AG08396 (cell line): ENCODE data around the gene ECI1.
"Not testable (repeated sequence)": the region's sequence is repeated elsewhere in the genome, so short reads cannot be mapped to it uniquely, and the experiment has no call there.

Experiments used
- DNase-seq: peaks from one replicate; pipeline ENCODE4 v3.0.0; 2012; ENCODE audit warnings: low spot score, mixed read lengths

ECI1 gene

GRCh38 chr16:2252806-2253148, 1.4 kb upstream of the ECI1 start:
- no peak for DNase-seq

GRCh38 chr16:2250652-2251295, 613 bp downstream of the ECI1 start:
- no peak for DNase-seq

GRCh38 chr16:2246301-2246885, 5.0 kb downstream of the ECI1 start:
- DNase-seq = no peak

GRCh38 chr16:2244926-2245795, 6.2 kb downstream of the ECI1 start:
- no peak for DNase-seq

- DNase-seq = no peak
These were observed 7.1 kb downstream of the ECI1 start for GRCh38 chr16:2244301-2244700.

- DNase-seq = no peak
These were observed 7.6 kb downstream of the ECI1 start for GRCh38 chr16:2243781-2244180.

GRCh38 chr16:2243031-2243528, 8.3 kb downstream of the ECI1 start:
- no peak for DNase-seq

GRCh38 chr16:2242598-2242997, 8.8 kb downstream of the ECI1 start:
- no peak for DNase-seq

GRCh38 chr16:2240331-2240730, 11.1 kb downstream of the ECI1 start:
- not testable (repeated sequence) for DNase-seq

GRCh38 chr16:2238838-2239675, 12.3 kb downstream of the ECI1 start:
- no peak for DNase-seq

GRCh38 chr16:2238150-2238837, 13.1 kb downstream of the ECI1 start:
- DNase-seq = no peak

GRCh38 chr16:2237493-2238149, 13.8 kb downstream of the ECI1 start:
- peak; percentile 22 for DNase-seq

- DNase-seq = no peak
These were observed 14.3 kb downstream of the ECI1 start for GRCh38 chr16:2237102-2237482.

- DNase-seq = peak; percentile 75
These were observed 14.9 kb downstream of the ECI1 start, which contains the start of gene DNASE1L2 for GRCh38 chr16:2236337-2237101. Gene DNASE1L2 (plus strand): TSS chr16:2236444. CDS start chr16:2236817, 373 bp downstream.

- no peak for DNase-seq
These were observed 15.6 kb downstream of the ECI1 start for GRCh38 chr16:2235695-2236336.

GRCh38 chr16:2235234-2235651, 16.1 kb downstream of the ECI1 start:
- DNase-seq = no peak

- no peak for DNase-seq
These were observed 16.6 kb downstream of the ECI1 start for GRCh38 chr16:2234813-2235170.

- no peak for DNase-seq
These were observed 17.2 kb downstream of the ECI1 start for GRCh38 chr16:2233872-2234812.
